ENCODE results near the gene NRBF2. TPM values are rescaled to one million over a fixed set of nuclear protein-coding genes. Genes with fewer than 3 reads are reported as not detected.

The NRBF2 gene
- total and polyA plus RNA-seq, 9 of the 15 experiments (the other 6 are each of a cell fraction or from before 2014, with no cell fraction given) = 20.8 to 52.1 (median 30.5) TPM

DNA sequence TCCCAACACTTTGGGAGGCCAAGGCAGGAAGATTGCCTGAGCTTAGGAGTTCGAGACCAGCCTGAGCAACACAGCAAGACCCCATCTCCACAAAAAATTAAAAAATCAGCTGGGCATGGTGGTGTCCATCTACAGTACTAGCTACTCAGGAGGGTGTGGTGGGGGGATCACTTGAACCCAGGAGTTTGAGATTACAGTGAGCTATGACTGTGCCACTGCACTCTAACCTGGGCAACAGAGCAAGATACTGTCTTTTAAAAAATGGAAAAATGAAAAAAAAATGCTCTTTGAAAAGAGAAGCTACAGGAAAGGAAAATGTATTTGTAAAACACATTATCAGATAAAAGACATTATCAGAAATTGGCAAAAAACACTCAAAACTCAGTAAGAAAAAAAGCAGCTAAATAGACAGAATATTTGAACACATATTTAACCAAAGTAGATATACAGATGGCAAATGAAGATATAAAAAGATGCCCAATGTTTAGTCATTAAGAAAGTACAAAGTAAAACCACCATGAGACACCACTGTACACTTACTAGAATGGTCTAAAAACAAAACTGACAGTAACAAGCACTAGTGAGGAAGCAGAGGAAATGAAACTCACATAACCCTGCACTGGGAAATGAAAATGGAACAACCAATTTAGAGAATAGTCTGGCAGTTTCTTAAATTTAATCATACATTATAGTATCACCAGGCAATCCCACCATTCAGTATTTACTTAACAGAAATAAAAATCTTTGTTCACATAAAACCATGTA, 40.5 kb downstream of the NRBF2 start:
- FAIRE-seq (no peak), ATAC-seq (no peak), DNase-seq (ENCODE audit: extremely low read depth in 1 of 4, low spot score in 3 of 4) (no peak)
- WGBS (ENCODE audit: insufficient coverage, low coverage, missing lambda C conversion rate) = 94% methylated on average over 1 of the region's 1 CpG
- Histone ChIP-seq H3K9me1 (ENCODE audit: control insufficient read depth, insufficient read depth, low read length) (no peaks in the 10 kb centered on the region), H3K79me2 (ENCODE audit: control insufficient read depth, insufficient read depth, low read length) (no peaks in the 10 kb centered on the region), H4K20me1 (replicated peaks; ENCODE audit: control insufficient read depth, insufficient read depth, low read length) (no peaks in the 10 kb centered on the region), H3K27me3 (ENCODE audit: control insufficient read depth in 2 of 2, insufficient read depth in 2 of 2, low read length in 2 of 2) (no peaks in the 10 kb centered on the region), H3K4me3 (no peak overlapping the region), H2AFZ (ENCODE audit: low read depth, low read length) (no peak overlapping the region), H3K4me2 (ENCODE audit: insufficient read depth, low read length) (no peak overlapping the region), H3K4me1 (replicated peaks in 1 of 2; ENCODE audit: control insufficient read depth in 2 of 2, insufficient read depth in 2 of 2, low read length in 2 of 2) (no peaks in the 10 kb centered on the region), H3K27ac (ENCODE audit: extremely low read depth, low read depth, low read length) (no peak overlapping the region), H3K9me3 (replicated peaks; ENCODE audit: control insufficient read depth, insufficient read depth, low read depth, low read length) (no peaks in the 10 kb centered on the region), H3K36me3 (ENCODE audit: control insufficient read depth, insufficient read depth, low read length) (peaks cover 86% of the 10 kb centered on the region), H3K9ac (ENCODE audit: insufficient read depth in 1 of 2, low read depth in 2 of 2, low read length in 2 of 2) (no peak overlapping the region)
- CTCF ChIA-PET (ENCODE audit: low intra/inter-chr PET ratio) = interaction anchor here (0.6 kb wide), 1 partner anchor 552 kb away, joined by 4 read pairs; no protein-coding TSS in a partner anchor
- intact Hi-C loops (cut with micrococcal nuclease) = no loop called here
- POLR2A ChIA-PET = no interaction called here
- in situ Hi-C loops (cut with MboI) = no loop called here
- BruUV-seq (replicated peaks) = no TSS peak
- no peak for TF ChIP-seq DMBX1 (CRISPR knock-in tag; IDR thresholded peaks at IDR 0.05; ENCODE audit: borderline replicate concordance)
- no peak for TF ChIP-seq GABPA (tag; conservative IDR thresholded peaks at IDR 0.05; ENCODE audit: low read depth)
- no peak for TF ChIP-seq SRF (CRISPR knock-in tag; IDR thresholded peaks at IDR 0.05)
- TF ChIP-seq, protein P1, sequence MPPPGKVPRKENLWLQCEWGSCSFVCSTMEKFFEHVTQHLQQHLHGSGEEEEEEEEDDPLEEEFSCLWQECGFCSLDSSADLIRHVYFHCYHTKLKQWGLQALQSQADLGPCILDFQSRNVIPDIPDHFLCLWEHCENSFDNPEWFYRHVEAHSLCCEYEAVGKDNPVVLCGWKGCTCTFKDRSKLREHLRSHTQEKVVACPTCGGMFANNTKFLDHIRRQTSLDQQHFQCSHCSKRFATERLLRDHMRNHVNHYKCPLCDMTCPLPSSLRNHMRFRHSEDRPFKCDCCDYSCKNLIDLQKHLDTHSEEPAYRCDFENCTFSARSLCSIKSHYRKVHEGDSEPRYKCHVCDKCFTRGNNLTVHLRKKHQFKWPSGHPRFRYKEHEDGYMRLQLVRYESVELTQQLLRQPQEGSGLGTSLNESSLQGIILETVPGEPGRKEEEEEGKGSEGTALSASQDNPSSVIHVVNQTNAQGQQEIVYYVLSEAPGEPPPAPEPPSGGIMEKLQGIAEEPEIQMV (tag; conservative IDR thresholded peaks at IDR 0.05; ENCODE audit: low read depth) = no peak
- TF ChIP-seq, protein P2, sequence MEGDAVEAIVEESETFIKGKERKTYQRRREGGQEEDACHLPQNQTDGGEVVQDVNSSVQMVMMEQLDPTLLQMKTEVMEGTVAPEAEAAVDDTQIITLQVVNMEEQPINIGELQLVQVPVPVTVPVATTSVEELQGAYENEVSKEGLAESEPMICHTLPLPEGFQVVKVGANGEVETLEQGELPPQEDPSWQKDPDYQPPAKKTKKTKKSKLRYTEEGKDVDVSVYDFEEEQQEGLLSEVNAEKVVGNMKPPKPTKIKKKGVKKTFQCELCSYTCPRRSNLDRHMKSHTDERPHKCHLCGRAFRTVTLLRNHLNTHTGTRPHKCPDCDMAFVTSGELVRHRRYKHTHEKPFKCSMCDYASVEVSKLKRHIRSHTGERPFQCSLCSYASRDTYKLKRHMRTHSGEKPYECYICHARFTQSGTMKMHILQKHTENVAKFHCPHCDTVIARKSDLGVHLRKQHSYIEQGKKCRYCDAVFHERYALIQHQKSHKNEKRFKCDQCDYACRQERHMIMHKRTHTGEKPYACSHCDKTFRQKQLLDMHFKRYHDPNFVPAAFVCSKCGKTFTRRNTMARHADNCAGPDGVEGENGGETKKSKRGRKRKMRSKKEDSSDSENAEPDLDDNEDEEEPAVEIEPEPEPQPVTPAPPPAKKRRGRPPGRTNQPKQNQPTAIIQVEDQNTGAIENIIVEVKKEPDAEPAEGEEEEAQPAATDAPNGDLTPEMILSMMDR (IDR thresholded peaks at IDR 0.05 in 2 of 3, conservative IDR thresholded peaks at IDR 0.05 in 1 of 3; ENCODE audit: insufficient read depth in 2 of 3, low read depth in 1 of 3, low read length in 3 of 3) = no peak
- TF ChIP-seq, protein P3, sequence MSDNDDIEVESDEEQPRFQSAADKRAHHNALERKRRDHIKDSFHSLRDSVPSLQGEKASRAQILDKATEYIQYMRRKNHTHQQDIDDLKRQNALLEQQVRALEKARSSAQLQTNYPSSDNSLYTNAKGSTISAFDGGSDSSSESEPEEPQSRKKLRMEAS (CRISPR knock-in tag; IDR thresholded peaks at IDR 0.05) = no peak
- TF ChIP-seq, protein P4, sequence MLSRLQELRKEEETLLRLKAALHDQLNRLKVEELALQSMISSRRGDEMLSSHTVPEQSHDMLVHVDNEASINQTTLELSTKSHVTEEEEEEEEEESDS (CRISPR knock-in tag; IDR thresholded peaks at IDR 0.05) = no peak
- TF ChIP-seq, protein P5, sequence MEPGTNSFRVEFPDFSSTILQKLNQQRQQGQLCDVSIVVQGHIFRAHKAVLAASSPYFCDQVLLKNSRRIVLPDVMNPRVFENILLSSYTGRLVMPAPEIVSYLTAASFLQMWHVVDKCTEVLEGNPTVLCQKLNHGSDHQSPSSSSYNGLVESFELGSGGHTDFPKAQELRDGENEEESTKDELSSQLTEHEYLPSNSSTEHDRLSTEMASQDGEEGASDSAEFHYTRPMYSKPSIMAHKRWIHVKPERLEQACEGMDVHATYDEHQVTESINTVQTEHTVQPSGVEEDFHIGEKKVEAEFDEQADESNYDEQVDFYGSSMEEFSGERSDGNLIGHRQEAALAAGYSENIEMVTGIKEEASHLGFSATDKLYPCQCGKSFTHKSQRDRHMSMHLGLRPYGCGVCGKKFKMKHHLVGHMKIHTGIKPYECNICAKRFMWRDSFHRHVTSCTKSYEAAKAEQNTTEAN (CRISPR knock-in tag; IDR thresholded peaks at IDR 0.05) = no peak
- TF ChIP-seq, protein P6, sequence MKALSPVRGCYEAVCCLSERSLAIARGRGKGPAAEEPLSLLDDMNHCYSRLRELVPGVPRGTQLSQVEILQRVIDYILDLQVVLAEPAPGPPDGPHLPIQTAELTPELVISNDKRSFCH (CRISPR knock-in tag; IDR thresholded peaks at IDR 0.05) = no peak
- TF ChIP-seq, protein P6 (tag; IDR thresholded peaks at IDR 0.05) = no peak
- TF ChIP-seq PHF8 (IDR thresholded peaks at IDR 0.05; ENCODE audit: borderline replicate concordance, low read length) = no peak
- TF ChIP-seq STAT5A (IDR thresholded peaks at IDR 0.05; ENCODE audit: borderline replicate concordance, low read length) = no peak
- TF ChIP-seq DIDO1 (tag; IDR thresholded peaks at IDR 0.05; ENCODE audit: low read depth) = no peak
- no peak for TF ChIP-seq POLR2B (IDR thresholded peaks at IDR 0.05; ENCODE audit: low read depth, partially characterized antibody)
- TF ChIP-seq CCAR2 (IDR thresholded peaks at IDR 0.05; ENCODE audit: low read depth, low read length) = no peak
- TF ChIP-seq OTX1 (CRISPR knock-in tag; IDR thresholded peaks at IDR 0.05) = no peak
